ENCODE results near the gene SKIC8.

- TF ChIP-seq CTCF (IDR thresholded peaks at IDR 0.05; ENCODE audit: poor library complexity) (no peak), EZH2 (IDR thresholded peaks at IDR 0.05; ENCODE audit: borderline replicate concordance) (no peak)
These were observed 41.7 kb downstream of the SKIC8 start for GRCh38 chr15:78257681-78258080.

Measured in hepatocyte (in vitro differentiated cells).